ENCODE data around the gene STAT4.
A peak's percentile ranks its signal among the peaks of the same experiment; 100 is the strongest.
"Not testable (repeated sequence)": the region's sequence is repeated elsewhere in the genome, so short reads cannot be mapped to it uniquely, and the experiment has no call there.

STAT4 gene

GRCh38 chr2:190996338-190996946, 154.4 kb downstream of the STAT4 start:
- Histone ChIP-seq H3K9me3 (ENCODE audit: severe bottlenecking) (no peaks in the 10 kb centered on the region), H3K36me3 (ENCODE audit: low read depth) (peaks cover 95% of the 10 kb centered on the region), H3K4me1 (ENCODE audit: insufficient read depth, poor library complexity, severe bottlenecking) (peaks cover 9% of the 10 kb centered on the region), H3K27me3 (ENCODE audit: insufficient read depth, poor library complexity, severe bottlenecking) (no peaks in the 10 kb centered on the region), H3K4me3 (ENCODE audit: severe bottlenecking) (no peak overlapping the region), H3K27ac (ENCODE audit: poor library complexity, severe bottlenecking) (no peak overlapping the region)
- ATAC-seq (ENCODE audit: low read depth) (peak; percentile 71), DNase-seq (ENCODE audit: low spot score) (no peak)
- peak; percentile 67 for TF ChIP-seq CTCF (IDR thresholded peaks at IDR 0.05; ENCODE audit: poor library complexity, severe bottlenecking)

GRCh38 chr2:190995315-190995714, 155.5 kb downstream of the STAT4 start:
- H3K4me1 ChIP-seq (ENCODE audit: insufficient read depth, poor library complexity, severe bottlenecking); H3K27me3 ChIP-seq (ENCODE audit: insufficient read depth, poor library complexity, severe bottlenecking); H3K9me3 ChIP-seq (ENCODE audit: severe bottlenecking); DNase-seq (ENCODE audit: low spot score); ATAC-seq (ENCODE audit: low read depth); H3K27ac ChIP-seq (ENCODE audit: poor library complexity, severe bottlenecking); H3K4me3 ChIP-seq (ENCODE audit: severe bottlenecking): not testable (repeated sequence)
- H3K36me3 ChIP-seq (ENCODE audit: low read depth): peaks cover 95% of the 10 kb centered on the region

GRCh38 chr2:190994148-190994547, 156.6 kb downstream of the STAT4 start:
- no peak for ATAC-seq (ENCODE audit: low read depth)

GRCh38 chr2:190993292-190993643, 157.5 kb downstream of the STAT4 start:
- DNase-seq (ENCODE audit: low spot score): no peak
- no peak for ATAC-seq (ENCODE audit: low read depth)
- H3K36me3 ChIP-seq (ENCODE audit: low read depth): peaks cover 92% of the 10 kb centered on the region

More at GRCh38 chr2:190994148-190994547, 156.6 kb downstream of the STAT4 start:
- no peak for TF ChIP-seq CTCF (IDR thresholded peaks at IDR 0.05; ENCODE audit: poor library complexity, severe bottlenecking)
- H3K27ac ChIP-seq (ENCODE audit: poor library complexity, severe bottlenecking): no peak overlapping the region
- H3K27me3 ChIP-seq (ENCODE audit: insufficient read depth, poor library complexity, severe bottlenecking): no peaks in the 10 kb centered on the region
- H3K36me3 ChIP-seq (ENCODE audit: low read depth): peaks cover 95% of the 10 kb centered on the region
- H3K9me3 ChIP-seq (ENCODE audit: severe bottlenecking): no peaks in the 10 kb centered on the region
- DNase-seq (ENCODE audit: low spot score): no peak
- H3K4me3 ChIP-seq (ENCODE audit: severe bottlenecking): no peak overlapping the region
- H3K4me1 ChIP-seq (ENCODE audit: insufficient read depth, poor library complexity, severe bottlenecking): no peaks in the 10 kb centered on the region

GRCh38 chr2:190990132-190990531, 160.7 kb downstream of the STAT4 start:
- peaks cover under 1% of the 10 kb centered on the region for H3K4me1 ChIP-seq (ENCODE audit: insufficient read depth, poor library complexity, severe bottlenecking)
- no peaks in the 10 kb centered on the region for H3K9me3 ChIP-seq (ENCODE audit: severe bottlenecking)
- TF ChIP-seq CTCF (IDR thresholded peaks at IDR 0.05; ENCODE audit: poor library complexity, severe bottlenecking): no peak
- H3K4me3 ChIP-seq (ENCODE audit: severe bottlenecking): no peak overlapping the region
- ATAC-seq (ENCODE audit: low read depth): no peak
- H3K36me3 ChIP-seq (ENCODE audit: low read depth): peaks cover 90% of the 10 kb centered on the region
- no peak overlapping the region for H3K27ac ChIP-seq (ENCODE audit: poor library complexity, severe bottlenecking)
- DNase-seq (ENCODE audit: low spot score): no peak
- H3K27me3 ChIP-seq (ENCODE audit: insufficient read depth, poor library complexity, severe bottlenecking): no peaks in the 10 kb centered on the region

More at GRCh38 chr2:190993292-190993643, 157.5 kb downstream of the STAT4 start:
- Histone ChIP-seq H3K4me1 (ENCODE audit: insufficient read depth, poor library complexity, severe bottlenecking) (no peaks in the 10 kb centered on the region), H3K27me3 (ENCODE audit: insufficient read depth, poor library complexity, severe bottlenecking) (no peaks in the 10 kb centered on the region), H3K27ac (ENCODE audit: poor library complexity, severe bottlenecking) (no peak overlapping the region), H3K4me3 (ENCODE audit: severe bottlenecking) (no peak overlapping the region), H3K9me3 (ENCODE audit: severe bottlenecking) (no peaks in the 10 kb centered on the region)
- TF ChIP-seq CTCF (IDR thresholded peaks at IDR 0.05; ENCODE audit: poor library complexity, severe bottlenecking): no peak

Measured in RWPE2 (cell line).